Measurements from ENCODE around the gene SOS2.

The SOS2 gene

DNA sequence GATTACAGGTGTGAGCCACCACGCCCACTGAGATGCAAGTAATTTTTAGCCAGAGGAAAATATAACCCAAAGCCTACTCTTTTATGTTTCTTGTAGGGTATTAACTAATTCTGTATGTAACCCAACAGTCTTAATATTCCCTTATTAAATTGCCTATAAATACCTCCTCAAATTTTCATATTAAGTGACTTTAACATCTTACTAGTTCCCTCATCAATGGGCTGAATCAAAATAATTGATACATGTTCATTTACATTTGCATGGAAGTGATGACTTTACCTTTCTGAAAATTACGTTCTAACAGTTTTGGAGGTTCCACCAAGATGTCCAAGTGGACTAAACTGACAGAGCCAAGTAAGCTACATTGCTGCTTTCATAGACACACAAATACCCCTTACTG, 3.1 kb downstream of the SOS2 start:
- H3K9me2 ChIP-seq (replicated peaks; ENCODE audit: insufficient read depth, low read length): no peaks in the 10 kb centered on the region
- no peak overlapping the region for H3K4me2 ChIP-seq (ENCODE audit: low read depth, low read length, poor library complexity, severe bottlenecking)
- H3K79me2 ChIP-seq (ENCODE audit: insufficient read depth, low read length): peaks cover 68% of the 10 kb centered on the region
- TF ChIP-seq EZH2phosphoT487 (conservative IDR thresholded peaks at IDR 0.05; ENCODE audit: low read length): no peak
- TF ChIP-seq, protein P1, sequence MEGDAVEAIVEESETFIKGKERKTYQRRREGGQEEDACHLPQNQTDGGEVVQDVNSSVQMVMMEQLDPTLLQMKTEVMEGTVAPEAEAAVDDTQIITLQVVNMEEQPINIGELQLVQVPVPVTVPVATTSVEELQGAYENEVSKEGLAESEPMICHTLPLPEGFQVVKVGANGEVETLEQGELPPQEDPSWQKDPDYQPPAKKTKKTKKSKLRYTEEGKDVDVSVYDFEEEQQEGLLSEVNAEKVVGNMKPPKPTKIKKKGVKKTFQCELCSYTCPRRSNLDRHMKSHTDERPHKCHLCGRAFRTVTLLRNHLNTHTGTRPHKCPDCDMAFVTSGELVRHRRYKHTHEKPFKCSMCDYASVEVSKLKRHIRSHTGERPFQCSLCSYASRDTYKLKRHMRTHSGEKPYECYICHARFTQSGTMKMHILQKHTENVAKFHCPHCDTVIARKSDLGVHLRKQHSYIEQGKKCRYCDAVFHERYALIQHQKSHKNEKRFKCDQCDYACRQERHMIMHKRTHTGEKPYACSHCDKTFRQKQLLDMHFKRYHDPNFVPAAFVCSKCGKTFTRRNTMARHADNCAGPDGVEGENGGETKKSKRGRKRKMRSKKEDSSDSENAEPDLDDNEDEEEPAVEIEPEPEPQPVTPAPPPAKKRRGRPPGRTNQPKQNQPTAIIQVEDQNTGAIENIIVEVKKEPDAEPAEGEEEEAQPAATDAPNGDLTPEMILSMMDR (IDR thresholded peaks at IDR 0.05; ENCODE audit: insufficient read depth, low read length, poor library complexity, severe bottlenecking): no peak
- H3F3A ChIP-seq (ENCODE audit: insufficient read depth): peaks cover 18% of the 10 kb centered on the region; the same call in 1 of the 2 replicates
- H3K9me3 ChIP-seq (ENCODE audit: insufficient read depth, low read length): no peaks in the 10 kb centered on the region
- no peaks in the 10 kb centered on the region for H3K36me3 ChIP-seq (ENCODE audit: low read length)
- H3K27ac ChIP-seq (ENCODE audit: low read depth, low read length): no peak overlapping the region
- H3K27me3 ChIP-seq (ENCODE audit: low read length): no peaks in the 10 kb centered on the region
- no peak overlapping the region for H2AFZ ChIP-seq (ENCODE audit: low read depth, low read length, severe bottlenecking)
- no peaks in the 10 kb centered on the region; the same call in 1 of the 2 replicates for H4K20me1 ChIP-seq (ENCODE audit: low read depth, low read length)
- H3K9ac ChIP-seq (ENCODE audit: low read length): no peak overlapping the region
- no peak overlapping the region for H3K4me3 ChIP-seq (ENCODE audit: insufficient read depth, low read length, poor library complexity, severe bottlenecking)

DNA sequence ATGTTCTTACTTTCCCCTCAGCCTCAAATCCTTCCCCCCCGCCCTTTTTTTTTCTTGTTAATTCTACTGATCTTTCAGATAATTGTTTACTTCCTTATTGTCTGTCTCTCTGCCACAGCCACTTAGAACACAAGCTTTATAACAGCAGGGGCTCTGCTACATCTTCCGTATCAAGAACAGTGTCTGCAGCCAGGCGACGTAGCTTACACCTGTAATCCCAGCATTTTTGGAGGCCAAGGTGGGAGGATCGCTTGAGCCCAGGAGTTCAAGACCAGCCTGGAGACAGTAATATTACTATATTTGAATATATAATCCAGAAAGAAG, 5.4 kb downstream of the SOS2 start:
- H3F3A ChIP-seq (ENCODE audit: insufficient read depth): peaks cover 8% of the 10 kb centered on the region; the same call in 1 of the 2 replicates
- H4K20me1 ChIP-seq (ENCODE audit: low read depth, low read length): no peaks in the 10 kb centered on the region; the same call in 1 of the 2 replicates
- peaks cover 85% of the 10 kb centered on the region for H3K79me2 ChIP-seq (ENCODE audit: insufficient read depth, low read length)
- H2AFZ ChIP-seq (ENCODE audit: low read depth, low read length, severe bottlenecking): no peak overlapping the region
- H3K9me2 ChIP-seq (replicated peaks; ENCODE audit: insufficient read depth, low read length): no peaks in the 10 kb centered on the region
- H3K9me3 ChIP-seq (ENCODE audit: insufficient read depth, low read length): no peaks in the 10 kb centered on the region
- H3K9ac ChIP-seq (ENCODE audit: low read length): no peak overlapping the region
- no peak overlapping the region for H3K4me2 ChIP-seq (ENCODE audit: low read depth, low read length, poor library complexity, severe bottlenecking)
- no peak for TF ChIP-seq EZH2phosphoT487 (conservative IDR thresholded peaks at IDR 0.05; ENCODE audit: low read length)
- TF ChIP-seq, protein P1 (IDR thresholded peaks at IDR 0.05; ENCODE audit: insufficient read depth, low read length, poor library complexity, severe bottlenecking): no peak
- no peak overlapping the region for H3K4me3 ChIP-seq (ENCODE audit: insufficient read depth, low read length, poor library complexity, severe bottlenecking)
- H3K27me3 ChIP-seq (ENCODE audit: low read length): no peaks in the 10 kb centered on the region
- H3K27ac ChIP-seq (ENCODE audit: low read depth, low read length): no peak overlapping the region
- H3K36me3 ChIP-seq (ENCODE audit: low read length): no peaks in the 10 kb centered on the region

DNA sequence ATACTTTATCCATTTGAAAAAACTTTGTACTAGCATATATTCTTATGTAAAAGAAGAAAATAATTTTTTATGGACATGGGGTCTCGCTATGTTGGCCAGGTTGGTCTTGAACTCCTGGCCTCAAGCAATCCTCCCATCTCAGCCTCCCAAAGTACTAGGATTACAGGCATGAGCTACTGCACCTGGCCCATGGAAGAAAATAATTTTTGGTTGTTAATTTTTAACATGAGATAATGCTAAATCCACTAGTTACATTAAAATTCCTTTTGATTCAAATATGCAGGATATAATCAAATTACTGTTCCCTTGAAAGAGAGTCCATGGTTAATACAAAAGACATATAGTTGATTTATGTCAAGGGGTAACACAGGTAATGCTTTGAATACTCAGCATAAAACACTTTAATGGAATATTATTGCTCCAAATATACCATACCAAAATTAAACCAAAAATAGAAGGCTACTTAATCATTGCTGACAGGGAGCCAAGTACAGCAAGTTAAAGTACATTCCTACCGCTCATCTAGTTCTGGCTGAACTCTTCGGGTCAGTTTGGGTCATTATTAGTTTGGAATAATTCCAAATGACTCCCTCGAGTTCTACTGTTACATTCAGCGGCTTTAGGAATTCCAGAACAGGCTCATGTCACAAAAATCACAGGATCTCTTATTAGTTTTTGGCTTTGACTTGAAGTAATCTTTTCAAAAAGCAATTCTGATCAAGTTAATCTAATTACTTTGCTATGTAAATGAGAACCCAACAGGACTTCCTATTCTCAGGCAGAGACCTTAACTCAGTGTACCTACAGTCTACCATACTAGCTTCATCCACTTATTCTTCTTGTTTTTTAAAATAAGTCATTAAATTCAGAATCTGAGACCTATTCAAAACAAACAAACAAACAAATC, 6.1 kb downstream of the SOS2 start:
- Histone ChIP-seq H3K9ac (ENCODE audit: low read length) (no peak overlapping the region), H3K36me3 (ENCODE audit: low read length) (no peaks in the 10 kb centered on the region), H3K27ac (ENCODE audit: low read depth, low read length) (no peak overlapping the region), H3K27me3 (ENCODE audit: low read length) (no peaks in the 10 kb centered on the region), H3K4me2 (ENCODE audit: low read depth, low read length, poor library complexity, severe bottlenecking) (no peak overlapping the region), H3F3A (ENCODE audit: insufficient read depth) (peaks cover 3% of the 10 kb centered on the region; the same call in 1 of the 2 replicates), H3K9me3 (ENCODE audit: insufficient read depth, low read length) (no peaks in the 10 kb centered on the region), H3K9me2 (replicated peaks; ENCODE audit: insufficient read depth, low read length) (no peaks in the 10 kb centered on the region), H4K20me1 (ENCODE audit: low read depth, low read length) (no peaks in the 10 kb centered on the region; the same call in 1 of the 2 replicates), H3K79me2 (ENCODE audit: insufficient read depth, low read length) (peaks cover 84% of the 10 kb centered on the region), H3K4me3 (ENCODE audit: insufficient read depth, low read length, poor library complexity, severe bottlenecking) (no peak overlapping the region), H2AFZ (ENCODE audit: low read depth, low read length, severe bottlenecking) (no peak overlapping the region)
- TF ChIP-seq EZH2phosphoT487 (conservative IDR thresholded peaks at IDR 0.05; ENCODE audit: low read length): no peak
- TF ChIP-seq, protein P1 (IDR thresholded peaks at IDR 0.05; ENCODE audit: insufficient read depth, low read length, poor library complexity, severe bottlenecking): no peak

All from SU-DHL-6 (cell line).